H1 (cell line): ENCODE measurements around the gene GABRR3. TPM values are rescaled to one million over a fixed set of nuclear protein-coding genes. Genes with fewer than 3 reads are reported as not detected.

Source experiments
- CHD7 ChIP-seq: fragments of 300-600 bp; sonication (generic); IDR thresholded peaks from 2 replicates; pipeline ENCODE4 v1.7.1; 2012; ENCODE audit warnings: low read length, moderate library complexity, mild to moderate bottlenecking, inconsistent platforms; ENCODE audit not compliant: insufficient replicate concordance
- EZH2 ChIP-seq: fragments of 200-600 bp; sonication (generic); IDR thresholded peaks from 2 replicates; pipeline ENCODE4 v1.7.1; 2012; ENCODE audit warnings: low read depth, mild to moderate bottlenecking, moderate library complexity, low read length, inconsistent platforms; ENCODE audit not compliant: severe bottlenecking
- JUN ChIP-seq: IDR thresholded peaks from 2 replicates; pipeline ENCODE4 v1.6.1; 2011; ENCODE audit warnings: low read depth, mild to moderate bottlenecking, improper control_type of control experiment, low read length
- KDM4A ChIP-seq: IDR thresholded peaks from one replicate; pipeline ENCODE4 v1.7.1; 2012; ENCODE audit warnings: low read depth, mild to moderate bottlenecking, moderate library complexity, low read length, inconsistent platforms; ENCODE audit not compliant: severe bottlenecking
- NANOG ChIP-seq: IDR thresholded peaks from 2 replicates; pipeline ENCODE4 v1.6.1; 2011; ENCODE audit warnings: low read length, low read depth, mild to moderate bottlenecking, inconsistent platforms; ENCODE audit not compliant: insufficient read depth, poor library complexity, severe bottlenecking
- RAD21 ChIP-seq, 2 experiments: IDR thresholded peaks in 1 of 2; conservative IDR thresholded peaks in 1 of 2; 2 replicates each; pipeline ENCODE4 v1.6.1; 2011; ENCODE audit warnings: low read depth in 2 of 2, low read length in 2 of 2, improper control_type of control experiment in 1 of 2, inconsistent platforms in 1 of 2, mild to moderate bottlenecking in 1 of 2, moderate library complexity in 1 of 2
- SIN3A ChIP-seq, 2 experiments: IDR thresholded peaks in 1 of 2; conservative IDR thresholded peaks in 1 of 2; 2 replicates each; pipeline ENCODE4 v1.6.1; 2011 to 2012; ENCODE audit warnings: low read length in 2 of 2, improper control_type of control experiment in 1 of 2, low read depth in 1 of 2, mild to moderate bottlenecking in 1 of 2
- TAF1 ChIP-seq: IDR thresholded peaks from 2 replicates; pipeline ENCODE4 v1.6.1; 2011; ENCODE audit warnings: mild to moderate bottlenecking, low read depth, low read length
- TBP ChIP-seq: IDR thresholded peaks from 2 replicates; pipeline ENCODE4 v1.6.1; 2011; ENCODE audit warnings: low read depth, low read length, improper control_type of control experiment
- polyA plus RNA-seq, 7 experiments: library from polyadenylated mRNA; depleted of rRNA in 3 of 7; stranded (reverse) in 5 of 7; unstranded in 2 of 7; fragments of >200 nt in 5 of 7; fragments of 200-250 nt in 2 of 7; gene quantifications; 1 replicate in 5 of 7; 2 replicates in 1 of 7; 4 replicates in 1 of 7; pipeline versions ENCODE4 v1.2.1 to v1.2.3, GENCODE V29; 2011 to 2013; ENCODE audit warnings: missing spikeins in 2 of 7, mixed read lengths in 2 of 7
- total RNA-seq: library from RNA; stranded (reverse); fragmentation: NEBNext Ultra II Directional; extraction: Animal tissue kit (Norgen Biotek cat#: 25700); gene quantifications from 2 replicates; pipeline ENCODE4 v1.2.1, GENCODE V29; 2021

Gene GABRR3
- total and polyA plus RNA-seq, 2 of the 8 experiments (the other 6 are each of a cell fraction or from before 2014, with no cell fraction given): not detected

- TF ChIP-seq CHD7 (no peak), KDM4A (no peak), TBP (no peak), JUN (no peak), SIN3A (conservative IDR thresholded peaks at IDR 0.05 in 1 of 2, IDR thresholded peaks at IDR 0.05 in 1 of 2; ENCODE audit: low read depth in 1 of 2, low read length in 2 of 2) (no peak), EZH2 (no peak), RAD21 (IDR thresholded peaks at IDR 0.05 in 1 of 2, conservative IDR thresholded peaks at IDR 0.05 in 1 of 2; ENCODE audit: low read depth in 2 of 2, low read length in 2 of 2) (no peak), NANOG (no peak), TAF1 (no peak)
These were observed 21.5 kb downstream of the GABRR3 start (continued) for GRCh38 chr3:98013411-98014267.
